H1 (cell line): ENCODE measurements around the gene SGCE. TPM values are rescaled to one million over a fixed set of nuclear protein-coding genes. Genes with fewer than 3 reads are reported as not detected.

Experiments used
- CTCF ChIA-PET: fragments of 300-600 bp; sonication (Branson Sonifier 250); formaldehyde crosslinking; loops from one replicate; lab custom pipeline; 2021; ENCODE audit not compliant: partially characterized antibody; lab: Charles Lee
- POLR2A ChIA-PET: fragments of 300-600 bp; sonication (Branson Sonifier 250); formaldehyde crosslinking; loops from one replicate; lab custom pipeline; 2021; ENCODE audit warnings: inconsistent platforms; ENCODE audit not compliant: partially characterized antibody; lab: Charles Lee
- DNase-seq, 2 experiments: peaks; one replicate each; pipeline versions ENCODE4 v3.0.0 to v3.0.0-alpha.2; 2010 to 2022; ENCODE audit warnings: low spot score in 2 of 2, low read depth in 1 of 2, mixed read lengths in 1 of 2
- FAIRE-seq: peaks from 2 replicates; lab custom pipeline; 2011; peaks lifted over from hg19 to GRCh38; lab: Jason Lieb, UNC
- H2AFZ ChIP-seq: 2 replicates; pipeline ENCODE4 v1.8.1; 2012; ENCODE audit warnings: low read length, inconsistent platforms
- H2AK5ac ChIP-seq: 2 replicates; pipeline ENCODE4 v1.6.1; 2013; ENCODE audit warnings: low read depth, low read length
- H2BK120ac ChIP-seq: replicated peaks from 2 replicates; pipeline ENCODE3; 2013; ENCODE audit warnings: low read depth, low read length, inconsistent platforms
- H2BK12ac ChIP-seq: 2 replicates; pipeline ENCODE4 v1.6.1; 2013; ENCODE audit warnings: low read depth, low read length
- H2BK15ac ChIP-seq: 2 replicates; pipeline ENCODE4 v1.6.1; 2013; ENCODE audit warnings: low read length
- H2BK20ac ChIP-seq: 2 replicates; pipeline ENCODE4 v1.6.1; 2013; ENCODE audit warnings: low read length
- H2BK5ac ChIP-seq: 2 replicates; pipeline ENCODE4 v1.6.1; 2013; ENCODE audit warnings: low read depth, low read length
- H3K14ac ChIP-seq: 2 replicates; pipeline ENCODE4 v1.6.1; 2013; ENCODE audit warnings: inconsistent platforms; ENCODE audit not compliant: insufficient read length
- H3K18ac ChIP-seq: 2 replicates; pipeline ENCODE4 v1.6.1; 2013; ENCODE audit warnings: low read length; ENCODE audit errors: extremely low read depth
- H3K23ac ChIP-seq: 2 replicates; pipeline ENCODE4 v1.6.1; 2013; ENCODE audit warnings: inconsistent platforms; ENCODE audit not compliant: insufficient read length
- H3K23me2 ChIP-seq: 2 replicates; pipeline ENCODE4 v1.6.1; 2013; ENCODE audit warnings: low read depth, low read length
- H3K27ac ChIP-seq: 2 replicates; pipeline ENCODE4 v1.6.1; 2011; ENCODE audit warnings: low read depth, low read length, inconsistent platforms
- H3K27me3 ChIP-seq, 4 experiments: replicated peaks in 1 of 4; 1 replicate in 1 of 4; 2 replicates in 3 of 4; pipeline versions ENCODE4 v1.6.1 to v1.8.1; 2011 to 2013; ENCODE audit warnings: low read length in 3 of 4, mild to moderate bottlenecking in 3 of 4, inconsistent platforms in 2 of 4, mixed read lengths in 2 of 4, moderate library complexity in 1 of 4; ENCODE audit not compliant: control insufficient read depth in 3 of 4, insufficient read depth in 3 of 4; ENCODE audit errors: extremely low read depth in 1 of 4
- H3K36me3 ChIP-seq, 4 experiments: 2 replicates each; pipeline versions ENCODE4 v1.6.1 to v1.8.1; 2011 to 2013; ENCODE audit warnings: mild to moderate bottlenecking in 4 of 4, low read length in 3 of 4, moderate library complexity in 2 of 4, control low read depth in 1 of 4, inconsistent platforms in 1 of 4; ENCODE audit not compliant: insufficient read depth in 4 of 4, control insufficient read depth in 2 of 4
- H3K4ac ChIP-seq: replicated peaks from 2 replicates; pipeline ENCODE3; 2013; ENCODE audit warnings: low read length, low read depth, mixed read lengths, inconsistent platforms; ENCODE audit not compliant: insufficient read length
- H3K4me1 ChIP-seq, 4 experiments: replicated peaks in 1 of 4; 1 replicate in 1 of 4; 2 replicates in 3 of 4; pipeline versions ENCODE4 v1.6.1 to v1.8.1; 2011 to 2013; ENCODE audit warnings: low read length in 3 of 4, inconsistent platforms in 2 of 4, mixed read lengths in 1 of 4; ENCODE audit not compliant: insufficient read depth in 4 of 4, control insufficient read depth in 3 of 4
- H3K4me2 ChIP-seq, 2 experiments: 2 replicates each; pipeline versions ENCODE4 v1.6.1 to v1.8.1; 2011 to 2013; ENCODE audit warnings: low read depth in 2 of 2, low read length in 2 of 2, control low read depth in 1 of 2, inconsistent platforms in 1 of 2, mild to moderate bottlenecking in 1 of 2; ENCODE audit not compliant: insufficient read depth in 1 of 2
- H3K4me3 ChIP-seq, 4 experiments: fragments of 200-600, 300-600 bp in 1 of 4; sonication (generic), shearing (Covaris generic), sonication (Bioruptor Twin) in 1 of 4; 2 replicates each; pipeline versions ENCODE4 v1.5.1 to v1.8.1; 2011 to 2016; ENCODE audit warnings: low read length in 4 of 4, low read depth in 3 of 4, control low read depth in 2 of 4, inconsistent platforms in 2 of 4, mild to moderate bottlenecking in 2 of 4, mixed read lengths in 1 of 4, moderate library complexity in 1 of 4; ENCODE audit not compliant: insufficient read depth in 2 of 4; ENCODE audit errors: extremely low read depth in 1 of 4
- H3K56ac ChIP-seq: replicated peaks from 2 replicates; pipeline ENCODE3; 2013; ENCODE audit warnings: low read depth, mild to moderate bottlenecking, mixed read lengths, low read length, inconsistent platforms; ENCODE audit not compliant: insufficient read length
- H3K79me1 ChIP-seq: 2 replicates; pipeline ENCODE4 v1.6.1; 2013; ENCODE audit warnings: low read depth, low read length, control low read depth
- H3K79me2 ChIP-seq, 2 experiments: 2 replicates each; pipeline versions ENCODE4 v1.6.1 to v1.8.1; 2012 to 2013; ENCODE audit warnings: low read length in 2 of 2, mild to moderate bottlenecking in 2 of 2, inconsistent platforms in 1 of 2; ENCODE audit not compliant: insufficient read depth in 2 of 2, control insufficient read depth in 1 of 2
- H3K9ac ChIP-seq, 4 experiments: replicated peaks in 1 of 4; 1 replicate in 1 of 4; 2 replicates in 3 of 4; pipeline versions ENCODE4 v1.6.1 to v1.8.1; 2011 to 2013; ENCODE audit warnings: low read depth in 3 of 4, low read length in 3 of 4, control low read depth in 2 of 4, mild to moderate bottlenecking in 2 of 4, moderate library complexity in 2 of 4, inconsistent platforms in 1 of 4; ENCODE audit errors: extremely low read depth in 1 of 4
- H3K9me3 ChIP-seq, 2 experiments: 2 replicates each; pipeline versions ENCODE4 v1.6.1 to v1.8.1; 2012 to 2013; ENCODE audit warnings: mild to moderate bottlenecking in 2 of 2, moderate library complexity in 2 of 2, control low read depth in 1 of 2, inconsistent platforms in 1 of 2, low read depth in 1 of 2, low read length in 1 of 2, mixed read lengths in 1 of 2; ENCODE audit not compliant: insufficient read depth in 2 of 2
- H4K20me1 ChIP-seq, 2 experiments: replicated peaks in 1 of 2; 2 replicates each; pipeline versions ENCODE3 to v1.8.1; 2011 to 2013; ENCODE audit warnings: inconsistent platforms in 2 of 2, low read length in 2 of 2, mild to moderate bottlenecking in 1 of 2; ENCODE audit not compliant: insufficient read depth in 2 of 2, control insufficient read depth in 1 of 2
- H4K5ac ChIP-seq: 2 replicates; pipeline ENCODE4 v1.6.1; 2013; ENCODE audit warnings: low read length, low read depth, mixed read lengths, inconsistent platforms; ENCODE audit not compliant: insufficient read length
- H4K8ac ChIP-seq: 2 replicates; pipeline ENCODE4 v1.8.0; 2013; ENCODE audit warnings: mild to moderate bottlenecking, moderate library complexity, low read length, inconsistent platforms; ENCODE audit not compliant: insufficient read depth; ENCODE audit errors: extremely low read depth
- H4K91ac ChIP-seq: replicated peaks from 2 replicates; pipeline ENCODE3; 2013; ENCODE audit warnings: low read length, mixed read lengths, inconsistent platforms; ENCODE audit not compliant: insufficient read length
- ASH2L ChIP-seq: fragments of 200-600, 300-600 bp; sonication (generic); IDR thresholded peaks from one replicate; pipeline ENCODE4 v1.7.1; 2017; ENCODE audit warnings: low read length
- BCL11A ChIP-seq, 2 experiments: IDR thresholded peaks; one replicate each; pipeline ENCODE4 v1.6.1; 2011; ENCODE audit warnings: low read depth in 2 of 2, low read length in 2 of 2, mild to moderate bottlenecking in 2 of 2
- EGR1 ChIP-seq: IDR thresholded peaks from 2 replicates; pipeline ENCODE4 v1.6.1; 2011; ENCODE audit warnings: low read depth, low read length, borderline replicate concordance
- EZH2 ChIP-seq: fragments of 200-600 bp; sonication (generic); IDR thresholded peaks from 2 replicates; pipeline ENCODE4 v1.7.1; 2012; ENCODE audit warnings: low read depth, mild to moderate bottlenecking, moderate library complexity, low read length, inconsistent platforms; ENCODE audit not compliant: severe bottlenecking
- POU5F1 ChIP-seq: IDR thresholded peaks from 2 replicates; pipeline ENCODE4 v1.6.1; 2011; ENCODE audit warnings: low read depth, mild to moderate bottlenecking, low read length, moderate library complexity
- SAP30 ChIP-seq: fragments of 300-600 bp; sonication (generic); IDR thresholded peaks from 2 replicates; pipeline ENCODE4 v1.7.1; 2012; ENCODE audit warnings: low read length, moderate library complexity, mild to moderate bottlenecking, inconsistent platforms; ENCODE audit not compliant: insufficient read depth, insufficient replicate concordance
- SIRT6 ChIP-seq: IDR thresholded peaks from one replicate; pipeline ENCODE4 v1.7.1; 2012; ENCODE audit warnings: low read length, inconsistent platforms
- ZNF274 ChIP-seq: IDR thresholded peaks from 2 replicates; pipeline ENCODE4 v1.7.0; 2012; ENCODE audit warnings: low read length, borderline replicate concordance; ENCODE audit errors: extremely low read depth
- WGBS, 2 experiments: shearing (Covaris generic) in 1 of 2; methylation state at CpG; one replicate each; pipeline versions ENCODE4 v1.1.6 to v1.1.7; 2013 to 2015; ENCODE audit warnings: low lambda C conversion rate in 2 of 2, mixed read lengths in 2 of 2, inconsistent platforms in 1 of 2, low coverage in 1 of 2, missing lambda C conversion rate in 1 of 2; ENCODE audit not compliant: insufficient replicate concordance in 2 of 2, insufficient coverage in 1 of 2, insufficient read length in 1 of 2; ENCODE audit errors: extremely low coverage in 1 of 2, missing lambda C conversion rate in 1 of 2; 5-methylcytosine and 5-hydroxymethylcytosine counted together
- polyA plus RNA-seq, 7 experiments: library from polyadenylated mRNA; depleted of rRNA in 3 of 7; stranded (reverse) in 5 of 7; unstranded in 2 of 7; fragments of >200 nt in 5 of 7; fragments of 200-250 nt in 2 of 7; gene quantifications; 1 replicate in 5 of 7; 2 replicates in 1 of 7; 4 replicates in 1 of 7; pipeline versions ENCODE4 v1.2.1 to v1.2.3, GENCODE V29; 2011 to 2013; ENCODE audit warnings: missing spikeins in 2 of 7, mixed read lengths in 2 of 7
- total RNA-seq: library from RNA; stranded (reverse); fragmentation: NEBNext Ultra II Directional; extraction: Animal tissue kit (Norgen Biotek cat#: 25700); gene quantifications from 2 replicates; pipeline ENCODE4 v1.2.1, GENCODE V29; 2021
- TF ChIP-seq, protein P1 (sequence below): IDR thresholded peaks from 2 replicates; pipeline ENCODE4 v1.6.1; 2012; ENCODE audit warnings: low read length, inconsistent platforms

SGCE gene
- total and polyA plus RNA-seq, 2 of the 8 experiments (the other 6 are each of a cell fraction or from before 2014, with no cell fraction given), result 12.8 to 25.0 TPM

GRCh38 chr7:94647295-94647694, 8.6 kb downstream of the SGCE start:
- H3K14ac ChIP-seq, result no peak overlapping the region
- H3K27me3 ChIP-seq, result no peaks in the 10 kb centered on the region
- no peaks in the 10 kb centered on the region for H3K36me3 ChIP-seq
- no peaks in the 10 kb centered on the region for H3K23me2 ChIP-seq
- H2AK5ac ChIP-seq, result no peak overlapping the region
- no peak overlapping the region for H2BK120ac ChIP-seq
- no peak overlapping the region for H3K23ac ChIP-seq
- no peak overlapping the region for H3K4ac ChIP-seq
- H2BK12ac ChIP-seq, result no peak overlapping the region
- no peak overlapping the region for H4K8ac ChIP-seq
- peaks cover 0 to 8% of the 10 kb centered on the region in 2 experiments; a peak in 1 of 4 replicates for H3K79me2 ChIP-seq
- DNase-seq (no peak), FAIRE-seq (no peak)
- H3K9ac ChIP-seq, result no peak overlapping the region
- no peak overlapping the region for H2AFZ ChIP-seq
- ChIA-PET POLR2A (no interaction called here), CTCF (interaction anchor here (1.7 to 2.5 kb wide), 2 partner anchors 9 to 10 kb away, joined by 4 to 8 read pairs; partner anchors contain the start of gene SGCE)
- no peak for TF ChIP-seq BCL11A (IDR thresholded peaks at IDR 0.05; ENCODE audit: low read depth in 2 of 2, low read length in 2 of 2)
- no peak for TF ChIP-seq SIRT6
- no peak for TF ChIP-seq ZNF274
- no peak for TF ChIP-seq POU5F1
- TF ChIP-seq EGR1, result no peak
- TF ChIP-seq SAP30, result no peak
- no peak for TF ChIP-seq ASH2L
- TF ChIP-seq EZH2, result no peak
- TF ChIP-seq, protein P1, sequence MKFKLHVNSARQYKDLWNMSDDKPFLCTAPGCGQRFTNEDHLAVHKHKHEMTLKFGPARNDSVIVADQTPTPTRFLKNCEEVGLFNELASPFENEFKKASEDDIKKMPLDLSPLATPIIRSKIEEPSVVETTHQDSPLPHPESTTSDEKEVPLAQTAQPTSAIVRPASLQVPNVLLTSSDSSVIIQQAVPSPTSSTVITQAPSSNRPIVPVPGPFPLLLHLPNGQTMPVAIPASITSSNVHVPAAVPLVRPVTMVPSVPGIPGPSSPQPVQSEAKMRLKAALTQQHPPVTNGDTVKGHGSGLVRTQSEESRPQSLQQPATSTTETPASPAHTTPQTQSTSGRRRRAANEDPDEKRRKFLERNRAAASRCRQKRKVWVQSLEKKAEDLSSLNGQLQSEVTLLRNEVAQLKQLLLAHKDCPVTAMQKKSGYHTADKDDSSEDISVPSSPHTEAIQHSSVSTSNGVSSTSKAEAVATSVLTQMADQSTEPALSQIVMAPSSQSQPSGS, result no peak
- no peak overlapping the region for H4K5ac ChIP-seq
- H2BK15ac ChIP-seq, result no peak overlapping the region
- H3K4me3 ChIP-seq, result no peak overlapping the region
- peaks cover 0 to 7% (median 4%) of the 10 kb centered on the region in 4 experiments; a peak in 3 of 7 replicates for H3K4me1 ChIP-seq
- H3K56ac ChIP-seq, result no peak overlapping the region
- H4K20me1 ChIP-seq, result no peaks in the 10 kb centered on the region
- H3K9me3 ChIP-seq, result no peaks in the 10 kb centered on the region
- WGBS, 2 experiments, result 66% methylated on average over 3 of the region's 3 CpGs; no CpG with 5 or more reads in 1 of the 2 experiments
- peaks cover 2% of the 10 kb centered on the region; the same call in 1 of the 2 replicates for H3K79me1 ChIP-seq
- H3K18ac ChIP-seq, result no peak overlapping the region
- H3K4me2 ChIP-seq, result no peak overlapping the region; a peak in 1 of 4 replicates
- H4K91ac ChIP-seq, result no peak overlapping the region
- H3K27ac ChIP-seq, result no peak overlapping the region
- no peak overlapping the region for H2BK20ac ChIP-seq
- H2BK5ac ChIP-seq, result no peak overlapping the region
